HEK293 (cell line): ENCODE results near the gene IGF1R.

ENCODE experiments used
- GLI2 ChIP-seq: fragments of 450-650 bp; formaldehyde crosslinking; IDR thresholded peaks from 2 replicates; pipeline ENCODE4; 2017; ENCODE audit warnings: missing biosample characterization, missing genetic modification characterization, low read depth, borderline replicate concordance
- ZBTB8A ChIP-seq: fragments of 450-650 bp; formaldehyde crosslinking; IDR thresholded peaks from 2 replicates; pipeline ENCODE4 v1.5.1; 2016; ENCODE audit warnings: missing biosample characterization, missing genetic modification characterization
- TF ChIP-seq, protein P1 (sequence below): fragments of 450-650 bp; formaldehyde crosslinking; IDR thresholded peaks from 2 replicates; pipeline ENCODE4 v1.5.1; 2016; ENCODE audit warnings: missing biosample characterization, missing genetic modification characterization

DNA sequence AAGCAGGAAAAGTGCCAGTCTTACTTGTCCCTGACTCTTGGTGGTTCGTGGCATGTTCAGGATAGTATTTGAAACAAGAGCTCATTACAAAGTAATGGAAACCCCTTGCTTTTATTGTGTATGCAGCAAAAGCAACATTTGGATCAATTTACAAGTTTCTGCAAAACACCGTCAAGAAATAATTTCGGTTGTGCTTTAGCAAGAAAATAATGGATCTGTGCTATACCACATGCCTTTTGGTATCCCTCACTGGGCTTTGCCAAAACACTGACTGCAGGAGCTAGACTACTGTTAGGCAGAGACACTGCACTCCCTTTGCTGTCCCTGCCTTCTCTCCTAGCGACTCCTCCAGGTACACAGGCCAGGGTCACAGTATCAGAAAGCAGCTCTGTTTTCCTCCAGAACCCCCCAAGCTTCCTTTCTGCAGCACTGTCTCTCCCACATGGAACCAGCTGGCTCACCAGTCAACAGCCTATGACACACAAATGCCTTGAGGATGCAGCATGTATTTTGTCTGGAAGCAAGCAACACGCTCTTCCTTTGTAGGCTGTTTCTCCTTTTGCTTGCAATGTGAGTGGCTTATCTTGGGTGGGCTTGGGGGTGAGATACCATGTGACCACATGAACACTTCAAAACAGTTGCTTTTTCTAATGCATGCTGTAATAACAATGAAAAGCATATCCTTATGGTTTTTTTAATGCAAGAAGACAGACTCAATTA, 247.8 kb downstream of the IGF1R start:
- TF ChIP-seq ZBTB8A (no peak), GLI2 (tag by site-specific recombination) (no peak)
- TF ChIP-seq, protein P1, sequence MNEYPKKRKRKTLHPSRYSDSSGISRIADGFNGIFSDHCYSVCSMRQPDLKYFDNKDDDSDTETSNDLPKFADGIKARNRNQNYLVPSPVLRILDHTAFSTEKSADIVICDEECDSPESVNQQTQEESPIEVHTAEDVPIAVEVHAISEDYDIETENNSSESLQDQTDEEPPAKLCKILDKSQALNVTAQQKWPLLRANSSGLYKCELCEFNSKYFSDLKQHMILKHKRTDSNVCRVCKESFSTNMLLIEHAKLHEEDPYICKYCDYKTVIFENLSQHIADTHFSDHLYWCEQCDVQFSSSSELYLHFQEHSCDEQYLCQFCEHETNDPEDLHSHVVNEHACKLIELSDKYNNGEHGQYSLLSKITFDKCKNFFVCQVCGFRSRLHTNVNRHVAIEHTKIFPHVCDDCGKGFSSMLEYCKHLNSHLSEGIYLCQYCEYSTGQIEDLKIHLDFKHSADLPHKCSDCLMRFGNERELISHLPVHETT = no peak
